ENCODE data around the gene SHROOM3.

SHROOM3 gene

DNA sequence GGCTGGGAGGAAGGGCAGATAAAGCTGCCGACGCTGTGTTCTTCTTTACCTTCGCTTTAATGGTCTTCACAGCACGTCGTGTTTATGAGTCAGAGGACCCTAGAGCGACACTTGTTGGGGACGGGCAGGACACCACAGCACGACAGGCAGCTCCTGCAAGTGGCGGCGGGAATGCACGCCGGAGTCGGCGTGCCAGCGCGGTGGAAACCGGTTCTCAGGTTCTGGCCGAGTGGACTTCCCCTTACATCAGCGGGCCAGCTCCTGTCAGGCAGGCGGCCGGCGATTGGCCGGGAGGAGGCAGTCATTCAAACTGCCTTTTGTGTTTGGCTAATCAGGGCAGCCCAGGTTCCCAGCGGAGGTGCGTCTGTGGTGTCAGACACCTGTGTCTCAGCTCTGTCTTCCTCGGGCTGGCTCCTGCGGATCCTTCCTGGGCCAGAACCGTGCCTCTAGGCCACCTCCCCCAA is 150.9 kb downstream of the SHROOM3 start:
- peak overlapping the region; percentile 33 for H2BK5ac ChIP-seq (ENCODE audit: low read depth, low read length, poor library complexity, severe bottlenecking)

DNA sequence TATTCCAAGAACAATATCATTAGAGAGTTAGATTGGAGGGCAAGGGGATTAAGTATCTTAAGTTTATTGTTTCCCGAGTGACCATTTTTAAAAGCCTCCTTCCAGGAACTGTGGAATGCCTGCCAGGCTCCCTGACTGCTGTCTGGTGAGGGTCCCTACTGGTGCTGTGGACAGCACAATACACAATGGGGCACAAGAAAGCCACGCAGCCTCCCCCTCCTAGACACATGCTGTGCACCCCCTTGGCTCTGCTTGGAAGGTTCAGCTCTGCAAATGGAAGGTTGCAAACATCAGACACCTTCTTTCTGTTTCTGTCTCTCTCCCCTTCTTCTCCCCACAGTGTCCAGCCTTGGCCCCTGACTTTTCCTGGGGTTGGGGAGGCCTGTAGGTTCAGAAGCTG is 153.2 kb downstream of the SHROOM3 start:
- Histone ChIP-seq H3K4me3 (ENCODE audit: insufficient read depth in 1 of 2, low read depth in 1 of 2, low read length in 2 of 2) (no peak overlapping the region), H3K27ac (ENCODE audit: low read length, poor library complexity, severe bottlenecking) (no peak overlapping the region), H3K4me1 (ENCODE audit: control insufficient read depth, insufficient read depth, low read depth, low read length) (peaks cover 16% of the 10 kb centered on the region), H2BK5ac (ENCODE audit: low read depth, low read length, poor library complexity, severe bottlenecking) (no peak overlapping the region), H3K14ac (ENCODE audit: low read length in 2 of 2) (no peak overlapping the region), H3K23ac (ENCODE audit: low read length in 2 of 2) (no peak overlapping the region), H3K18ac (ENCODE audit: low read depth in 1 of 2, low read length in 2 of 2) (peak overlapping the region; percentile 57 to 73), H3K4me2 (ENCODE audit: low read length, poor library complexity, severe bottlenecking) (no peak overlapping the region), H4K8ac (ENCODE audit: low read length) (no peak overlapping the region), H3K9me3 (ENCODE audit: control insufficient read depth, low read length) (no peaks in the 10 kb centered on the region), H3K79me1 (replicated peaks; ENCODE audit: low read length, poor library complexity, severe bottlenecking) (no peaks in the 10 kb centered on the region), H2BK120ac (ENCODE audit: low read depth, low read length) (peak overlapping the region; percentile 86), H2AFZ (ENCODE audit: low read depth, low read length) (no peak overlapping the region), H2AK5ac (ENCODE audit: low read length, severe bottlenecking) (peak overlapping the region; percentile 98), H3K9ac (ENCODE audit: low read length) (no peak overlapping the region), H2BK12ac (ENCODE audit: low read length in 2 of 2) (peak overlapping the region; percentile 50 to 87), H3K36me3 (ENCODE audit: control insufficient read depth in 1 of 2, insufficient read depth in 2 of 2, low read depth in 1 of 2, low read length in 2 of 2) (no peaks in the 10 kb centered on the region), H4K91ac (ENCODE audit: low read length) (peak overlapping the region; percentile 2), H3K27me3 (ENCODE audit: control insufficient read depth in 1 of 2, insufficient read depth in 1 of 2, low read length in 2 of 2) (no peaks in the 10 kb centered on the region), H2BK15ac (ENCODE audit: low read depth, poor library complexity, severe bottlenecking) (peak overlapping the region; percentile 37), H3K4ac (ENCODE audit: low read depth in 1 of 2, low read length in 2 of 2) (peak overlapping the region in 1 of 2 experiments; percentile 60)
- DNase-seq = no peak
- 65% methylated on average over 2 of the region's 2 CpGs for WGBS

More for the DNA sequence above, 150.9 kb downstream of the SHROOM3 start:
- no peaks in the 10 kb centered on the region for H3K9me3 ChIP-seq (ENCODE audit: control insufficient read depth, low read length)
- no peaks in the 10 kb centered on the region for H3K79me1 ChIP-seq (replicated peaks; ENCODE audit: low read length, poor library complexity, severe bottlenecking)
- no peaks in the 10 kb centered on the region for H3K36me3 ChIP-seq (ENCODE audit: control insufficient read depth in 1 of 2, insufficient read depth in 2 of 2, low read depth in 1 of 2, low read length in 2 of 2)
- 2% methylated on average over 28 of the region's 28 CpGs for WGBS
- H2AFZ ChIP-seq (ENCODE audit: low read depth, low read length) = peak overlapping the region; percentile 36
- no peak overlapping the region for H3K23ac ChIP-seq (ENCODE audit: low read length in 2 of 2)
- H3K4ac ChIP-seq (ENCODE audit: low read depth in 1 of 2, low read length in 2 of 2) = peak overlapping the region; percentile 55 to 77
- H4K8ac ChIP-seq (ENCODE audit: low read length) = peak overlapping the region; percentile 97
- H2AK5ac ChIP-seq (ENCODE audit: low read length, severe bottlenecking) = peak overlapping the region; percentile 15
- no peak overlapping the region for H2BK15ac ChIP-seq (ENCODE audit: low read depth, poor library complexity, severe bottlenecking)
- H4K91ac ChIP-seq (ENCODE audit: low read length) = peak overlapping the region; percentile 97
- peak overlapping the region; percentile 84 for H3K27ac ChIP-seq (ENCODE audit: low read length, poor library complexity, severe bottlenecking)
- H3K14ac ChIP-seq (ENCODE audit: low read length in 2 of 2) = peak overlapping the region in 1 of 2 experiments; percentile 78
- H3K27me3 ChIP-seq (ENCODE audit: control insufficient read depth in 1 of 2, insufficient read depth in 1 of 2, low read length in 2 of 2) = no peaks in the 10 kb centered on the region
- DNase-seq = peak; percentile 85
- peaks cover 16% of the 10 kb centered on the region for H3K4me1 ChIP-seq (ENCODE audit: control insufficient read depth, insufficient read depth, low read depth, low read length)
- H3K4me2 ChIP-seq (ENCODE audit: low read length, poor library complexity, severe bottlenecking) = peak overlapping the region; percentile 64
- H3K9ac ChIP-seq (ENCODE audit: low read length) = peak overlapping the region; percentile 51
- H2BK12ac ChIP-seq (ENCODE audit: low read length in 2 of 2) = peak overlapping the region; percentile 92 to 97
- peak overlapping the region; percentile 49 to 96 for H3K18ac ChIP-seq (ENCODE audit: low read depth in 1 of 2, low read length in 2 of 2)
- peak overlapping the region; percentile 48 to 71 for H3K4me3 ChIP-seq (ENCODE audit: insufficient read depth in 1 of 2, low read depth in 1 of 2, low read length in 2 of 2)
- peak overlapping the region; percentile 96 for H2BK120ac ChIP-seq (ENCODE audit: low read depth, low read length)

DNA sequence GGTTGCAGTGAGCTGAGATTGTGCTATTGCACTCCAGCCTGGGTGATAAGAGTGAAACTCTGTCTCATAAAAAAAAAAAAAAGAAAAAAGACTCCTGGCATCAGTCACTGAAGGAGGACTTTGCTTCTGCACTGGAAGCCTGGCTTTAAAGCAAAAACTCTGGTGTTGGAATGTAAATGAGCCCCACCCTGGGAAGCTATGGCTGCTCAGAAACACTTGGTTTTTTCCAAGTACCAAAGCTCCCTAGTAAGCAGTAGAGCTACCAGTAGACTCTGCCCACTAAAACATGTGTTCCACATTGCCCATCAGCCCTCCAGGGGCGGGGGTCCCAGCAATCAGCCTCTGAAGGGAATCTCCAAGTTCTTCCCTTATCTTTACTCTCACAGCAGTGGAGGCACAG is 154.4 kb downstream of the SHROOM3 start:
- Histone ChIP-seq H3K9me3 (ENCODE audit: control insufficient read depth, low read length) (no peaks in the 10 kb centered on the region), H3K79me1 (replicated peaks; ENCODE audit: low read length, poor library complexity, severe bottlenecking) (no peaks in the 10 kb centered on the region), H3K4ac (ENCODE audit: low read depth in 1 of 2, low read length in 2 of 2) (peak overlapping the region; percentile 71 to 89), H3K14ac (ENCODE audit: low read length in 2 of 2) (no peak overlapping the region), H3K4me1 (ENCODE audit: control insufficient read depth, insufficient read depth, low read depth, low read length) (peaks cover 16% of the 10 kb centered on the region), H3K9ac (ENCODE audit: low read length) (peak overlapping the region; percentile 74), H3K4me3 (ENCODE audit: insufficient read depth in 1 of 2, low read depth in 1 of 2, low read length in 2 of 2) (no peak overlapping the region), H3K18ac (ENCODE audit: low read depth in 1 of 2, low read length in 2 of 2) (peak overlapping the region; percentile 84 to 93), H2BK15ac (ENCODE audit: low read depth, poor library complexity, severe bottlenecking) (no peak overlapping the region), H2AFZ (ENCODE audit: low read depth, low read length) (no peak overlapping the region), H2AK5ac (ENCODE audit: low read length, severe bottlenecking) (peak overlapping the region; percentile 100), H4K8ac (ENCODE audit: low read length) (peak overlapping the region; percentile 60), H3K36me3 (ENCODE audit: control insufficient read depth in 1 of 2, insufficient read depth in 2 of 2, low read depth in 1 of 2, low read length in 2 of 2) (no peaks in the 10 kb centered on the region), H2BK5ac (ENCODE audit: low read depth, low read length, poor library complexity, severe bottlenecking) (peak overlapping the region; percentile 67), H3K23ac (ENCODE audit: low read length in 2 of 2) (no peak overlapping the region), H3K27me3 (ENCODE audit: control insufficient read depth in 1 of 2, insufficient read depth in 1 of 2, low read length in 2 of 2) (no peaks in the 10 kb centered on the region), H4K91ac (ENCODE audit: low read length) (no peak overlapping the region), H3K27ac (ENCODE audit: low read length, poor library complexity, severe bottlenecking) (peak overlapping the region; percentile 98), H3K4me2 (ENCODE audit: low read length, poor library complexity, severe bottlenecking) (peak overlapping the region; percentile 33), H2BK120ac (ENCODE audit: low read depth, low read length) (peak overlapping the region; percentile 71), H2BK12ac (ENCODE audit: low read length in 2 of 2) (peak overlapping the region; percentile 73 to 91)
- 7% methylated on average over 1 of the region's 1 CpG for WGBS
- DNase-seq = peak; percentile 69

DNA sequence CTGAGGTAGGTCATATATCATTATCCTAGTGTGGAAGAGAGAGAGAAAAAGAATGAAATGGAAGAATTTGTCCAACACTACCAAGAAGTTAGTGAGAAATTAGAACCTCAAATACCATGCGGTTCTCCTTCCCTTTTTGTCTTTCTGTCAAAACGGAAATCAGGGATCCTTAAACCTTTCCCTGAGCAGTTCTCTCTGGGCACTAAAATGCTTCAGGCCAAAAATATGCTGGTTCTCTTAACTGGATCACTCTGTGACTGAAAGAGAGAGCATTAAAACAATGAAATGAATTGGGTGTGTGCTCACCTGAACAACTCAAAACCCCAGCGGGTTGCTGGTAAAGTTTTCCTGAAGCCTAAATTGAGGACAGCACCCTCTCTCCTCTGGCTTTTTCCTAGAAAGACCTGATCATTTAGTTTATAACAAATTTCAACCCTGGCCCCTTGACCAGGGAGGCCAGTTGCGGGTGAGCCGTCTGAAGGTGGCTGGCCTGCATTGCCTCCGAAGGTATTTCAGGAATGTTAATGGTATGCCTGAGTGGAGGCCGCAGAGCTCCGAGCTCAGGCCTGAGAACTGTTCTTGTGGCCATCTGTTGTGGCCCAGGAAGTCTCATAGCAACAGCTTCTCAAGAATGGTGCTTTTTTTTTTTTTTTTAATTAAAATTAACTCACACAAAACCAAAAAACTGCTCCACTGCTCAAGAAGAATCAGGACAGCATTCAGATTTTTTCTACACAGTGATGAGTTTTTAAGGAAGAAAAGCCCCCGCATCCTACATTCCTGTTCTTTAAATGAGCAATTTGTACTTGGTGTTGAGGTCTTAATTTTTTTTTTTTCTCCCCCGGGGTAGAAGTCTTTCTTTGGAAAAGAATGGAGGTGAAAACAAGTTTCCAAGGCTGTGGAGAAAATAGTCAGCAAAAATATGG is 155.1 kb downstream of the SHROOM3 start:
- peak overlapping the region; percentile 91 for H2BK5ac ChIP-seq (ENCODE audit: low read depth, low read length, poor library complexity, severe bottlenecking)
- peaks cover 16% of the 10 kb centered on the region for H3K4me1 ChIP-seq (ENCODE audit: control insufficient read depth, insufficient read depth, low read depth, low read length)
- H3K36me3 ChIP-seq (ENCODE audit: control insufficient read depth in 1 of 2, insufficient read depth in 2 of 2, low read depth in 1 of 2, low read length in 2 of 2) = no peaks in the 10 kb centered on the region
- H3K4me2 ChIP-seq (ENCODE audit: low read length, poor library complexity, severe bottlenecking) = no peak overlapping the region
- H2AK5ac ChIP-seq (ENCODE audit: low read length, severe bottlenecking) = peak overlapping the region; percentile 75
- H2BK120ac ChIP-seq (ENCODE audit: low read depth, low read length) = peak overlapping the region; percentile 73
- H3K9me3 ChIP-seq (ENCODE audit: control insufficient read depth, low read length) = no peaks in the 10 kb centered on the region
- H3K27ac ChIP-seq (ENCODE audit: low read length, poor library complexity, severe bottlenecking) = peak overlapping the region; percentile 98
- H3K4me3 ChIP-seq (ENCODE audit: insufficient read depth in 1 of 2, low read depth in 1 of 2, low read length in 2 of 2) = no peak overlapping the region
- DNase-seq = peak; percentile 90
- H2AFZ ChIP-seq (ENCODE audit: low read depth, low read length) = no peak overlapping the region
- no peak overlapping the region for H3K14ac ChIP-seq (ENCODE audit: low read length in 2 of 2)
- WGBS = 0% methylated on average over 9 of the region's 10 CpGs
- H2BK12ac ChIP-seq (ENCODE audit: low read length in 2 of 2) = peak overlapping the region; percentile 14 to 16
- peak overlapping the region; percentile 74 for H3K9ac ChIP-seq (ENCODE audit: low read length)
- H4K91ac ChIP-seq (ENCODE audit: low read length) = no peak overlapping the region
- H3K18ac ChIP-seq (ENCODE audit: low read depth in 1 of 2, low read length in 2 of 2) = peak overlapping the region; percentile 14 to 64
- no peak overlapping the region for H4K8ac ChIP-seq (ENCODE audit: low read length)
- peak overlapping the region; percentile 21 for H2BK15ac ChIP-seq (ENCODE audit: low read depth, poor library complexity, severe bottlenecking)
- H3K23ac ChIP-seq (ENCODE audit: low read length in 2 of 2) = no peak overlapping the region
- H3K27me3 ChIP-seq (ENCODE audit: control insufficient read depth in 1 of 2, insufficient read depth in 1 of 2, low read length in 2 of 2) = no peaks in the 10 kb centered on the region
- H3K4ac ChIP-seq (ENCODE audit: low read depth in 1 of 2, low read length in 2 of 2) = no peak overlapping the region
- no peaks in the 10 kb centered on the region for H3K79me1 ChIP-seq (replicated peaks; ENCODE audit: low read length, poor library complexity, severe bottlenecking)
